Adrenal gland (tissue), 12 donors: ENCODE data around the gene C6orf52. TPM values are rescaled to one million over a fixed set of nuclear protein-coding genes. Genes with fewer than 3 reads are reported as not detected.

ENCODE experiments used
- DNase-seq, 7 donors: peaks; one replicate each; pipeline ENCODE4 v3.0.0-alpha.2; 2019 to 2020
- H3K27ac ChIP-seq, 5 donors: fragments of 200-600 bp; sonication (generic) in 4 of 5; 1 replicate in 3 of 5; 2 replicates in 2 of 5; pipeline versions ENCODE4 v1.5.1 to v1.8.0; 2016 to 2020; ENCODE audit warnings: mild to moderate bottlenecking in 1 of 5
- H3K27me3 ChIP-seq: fragments of 200-600 bp; 2 replicates; pipeline ENCODE4 v1.8.0; 2021
- H3K36me3 ChIP-seq, 2 donors: fragments of 200-600 bp; replicated peaks in 1 of 2; 1 replicate in 1 of 2; 2 replicates in 1 of 2; pipeline versions ENCODE4 v1.5.1 to v1.8.0; 2018 to 2022
- H3K4me1 ChIP-seq, 2 donors: fragments of 200-600 bp; replicated peaks in 1 of 2; 1 replicate in 1 of 2; 2 replicates in 1 of 2; pipeline versions ENCODE4 v1.5.1 to v1.8.0; 2018 to 2021
- H3K4me3 ChIP-seq, 4 donors: fragments of 200-600 bp; sonication (generic) in 3 of 4; one replicate each; pipeline ENCODE4 v1.5.1; 2016 to 2018
- H3K9me3 ChIP-seq, 3 donors: fragments of 200-600 bp; sonication (generic) in 1 of 3; replicated peaks in 1 of 3; 1 replicate in 2 of 3; 2 replicates in 1 of 3; pipeline versions ENCODE4 v1.5.1 to v1.8.0; 2016 to 2021
- CTCF ChIP-seq, 6 experiments: fragments of 450-650 bp in 4 of 6; fragments of 200-600 bp in 2 of 6; sonication (generic) in 1 of 6; IDR thresholded peaks; 1 replicate in 5 of 6; 2 replicates in 1 of 6; pipeline versions ENCODE4 v1.5.1 to v1.8.0; 2016 to 2021; ENCODE audit warnings: antibody characterized with exemption in 6 of 6, mild to moderate bottlenecking in 2 of 6, moderate library complexity in 1 of 6
- POLR2A ChIP-seq, 2 donors: fragments of 450-650 bp; IDR thresholded peaks; one replicate each; pipeline ENCODE4 v1.6.1; 2017; ENCODE audit warnings: antibody characterized with exemption in 2 of 2, mild to moderate bottlenecking in 2 of 2, moderate library complexity in 1 of 2
- WGBS, 4 donors: extraction: QIAGEN DNeasy Blood & Tissue Kit in 2 of 4; methylation state at CpG; one replicate each; pipeline versions ENCODE4 v1.1.5 to v1.1.7; 2013 to 2017; 5-methylcytosine and 5-hydroxymethylcytosine counted together
- intact Hi-C, 2 donors: fragments of 100-400 bp; cut with DNase I; formaldehyde crosslinking; loops; one replicate each; pipeline versions ENCODE4 v1.14.1 to v1.15.0; 2022 to 2023
- polyA plus RNA-seq, 3 donors: library from polyadenylated mRNA; stranded (reverse); fragments of 200-250 nt in 2 of 3; fragments of 350-450 nt in 1 of 3; fragmentation: Illumina TruSeq in 1 of 3; extraction: RNeasy Lipid Tissue Mini Kit (QIAGEN cat#74804) in 1 of 3; gene quantifications; one replicate each; pipeline ENCODE4 v1.2.3, GENCODE V29; 2013 to 2014
- total RNA-seq, 9 donors: library from RNA; depleted of rRNA in 4 of 9; stranded (reverse); fragments of >200 nt in 4 of 9; fragments of 120-200 nt in 1 of 9; fragmentation: NEBNext Ultra II Directional in 1 of 9; extraction: Animal tissue kit (Norgen Biotek cat#: 25700) in 1 of 9; gene quantifications; one replicate each; pipeline versions ENCODE4 v1.1.0 to v1.2.4, GENCODE V29; 2013 to 2023
- donor health status: healthy with polysubstance abuse.
- donor health status: Bipolar disorder and iron deficiency.
- donor health status: DM: yes; HTN: yes; CAD: no.
- donor health status: DM: no; HTN: no; CAD: no.
- donor health status: DM: no; HTN: no; CAD: no.
- donor health status: DM: yes; HTN: yes; CAD: no.

Gene C6orf52
- total and polyA plus RNA-seq, 12 donors: 0.96 to 5.5 (median 2.8) TPM; not detected in 3

DNA sequence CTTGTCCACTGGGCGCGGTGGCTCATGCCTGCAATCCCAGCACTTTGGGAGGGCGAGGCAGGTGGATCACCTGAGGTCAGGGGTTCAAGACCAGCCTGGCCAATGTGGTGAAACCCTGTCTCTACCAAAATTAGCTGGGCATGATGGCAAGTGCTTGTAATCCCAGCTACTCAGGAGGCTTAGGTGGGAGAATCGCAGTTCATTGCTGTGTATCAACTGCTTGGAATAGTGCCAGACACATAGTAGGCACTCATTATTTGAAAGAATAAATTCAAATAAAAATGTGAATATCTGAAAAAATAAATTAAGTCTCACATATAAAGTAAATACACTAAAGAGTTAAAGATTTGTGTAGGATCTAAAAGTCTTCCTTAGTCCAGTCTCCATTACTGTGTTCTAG, 2.2 kb upstream of the C6orf52 start:
- WGBS, 4 donors: 97 to 98% (median 98%) methylated on average over 2 to 4 of the region's 4 CpGs
- Histone ChIP-seq H3K4me3 (no peak overlapping the region), H3K9me3 (no peaks in the 10 kb centered on the region), H3K36me3 (peaks cover 0 to 21% of the 10 kb centered on the region in 2 donors), H3K27ac (no peak overlapping the region), H3K4me1 (peaks cover 18 to 25% of the 10 kb centered on the region in 2 donors), H3K27me3 (no peaks in the 10 kb centered on the region)
- intact Hi-C loops: loop anchor here in 1 of 2 donors (10.0 kb wide), 2 partner anchors 48 to 108 kb away; partner anchors contain the start of gene TMEM14B
- DNase-seq: no peak
- TF ChIP-seq CTCF (IDR thresholded peaks at IDR 0.05): no peak
- TF ChIP-seq POLR2A (IDR thresholded peaks at IDR 0.05): no peak

- Histone ChIP-seq H3K9me3 (no peaks in the 10 kb centered on the region), H3K4me3 (peak overlapping the region; percentile 28 to 79 (median 72)), H3K27me3 (no peaks in the 10 kb centered on the region), H3K27ac (peak overlapping the region; percentile 80 to 98 (median 94)), H3K4me1 (peaks cover 18 to 25% of the 10 kb centered on the region in 2 donors), H3K36me3 (peaks cover 0 to 21% of the 10 kb centered on the region in 2 donors)
- no peak for TF ChIP-seq POLR2A (IDR thresholded peaks at IDR 0.05)
- 0 to 2% (median 1%) methylated on average over 17 of the region's 17 CpGs for WGBS, 4 donors
- no peak for DNase-seq
- intact Hi-C loops: loop anchor here in 1 of 2 donors (10.0 kb wide), 2 partner anchors 50 to 110 kb away; partner anchors contain the start of gene TMEM14B
Observed at GRCh38 chr6:10695086-10695657, 756 bp upstream of the C6orf52 start.

GRCh38 chr6:10692965-10693538, 1.4 kb downstream of the C6orf52 start:
- H3K9me3 ChIP-seq: no peaks in the 10 kb centered on the region
- no peak overlapping the region for H3K27ac ChIP-seq
- DNase-seq: no peak
- TF ChIP-seq CTCF (IDR thresholded peaks at IDR 0.05) (no peak), POLR2A (IDR thresholded peaks at IDR 0.05) (no peak)
- intact Hi-C loops: loop anchor here in 1 of 2 donors (10.0 kb wide), 2 partner anchors 52 to 112 kb away; partner anchors contain the start of gene TMEM14B
- peaks cover 0 to 4% of the 10 kb centered on the region in 2 donors for H3K36me3 ChIP-seq
- peak overlapping the region in 2 of 4 donors; percentile 68 to 77 for H3K4me3 ChIP-seq
- peaks cover 18 to 25% of the 10 kb centered on the region in 2 donors for H3K4me1 ChIP-seq
- H3K27me3 ChIP-seq: no peaks in the 10 kb centered on the region
- WGBS, 4 donors: 92 to 96% (median 95%) methylated on average over 8 of the region's 8 CpGs

DNA sequence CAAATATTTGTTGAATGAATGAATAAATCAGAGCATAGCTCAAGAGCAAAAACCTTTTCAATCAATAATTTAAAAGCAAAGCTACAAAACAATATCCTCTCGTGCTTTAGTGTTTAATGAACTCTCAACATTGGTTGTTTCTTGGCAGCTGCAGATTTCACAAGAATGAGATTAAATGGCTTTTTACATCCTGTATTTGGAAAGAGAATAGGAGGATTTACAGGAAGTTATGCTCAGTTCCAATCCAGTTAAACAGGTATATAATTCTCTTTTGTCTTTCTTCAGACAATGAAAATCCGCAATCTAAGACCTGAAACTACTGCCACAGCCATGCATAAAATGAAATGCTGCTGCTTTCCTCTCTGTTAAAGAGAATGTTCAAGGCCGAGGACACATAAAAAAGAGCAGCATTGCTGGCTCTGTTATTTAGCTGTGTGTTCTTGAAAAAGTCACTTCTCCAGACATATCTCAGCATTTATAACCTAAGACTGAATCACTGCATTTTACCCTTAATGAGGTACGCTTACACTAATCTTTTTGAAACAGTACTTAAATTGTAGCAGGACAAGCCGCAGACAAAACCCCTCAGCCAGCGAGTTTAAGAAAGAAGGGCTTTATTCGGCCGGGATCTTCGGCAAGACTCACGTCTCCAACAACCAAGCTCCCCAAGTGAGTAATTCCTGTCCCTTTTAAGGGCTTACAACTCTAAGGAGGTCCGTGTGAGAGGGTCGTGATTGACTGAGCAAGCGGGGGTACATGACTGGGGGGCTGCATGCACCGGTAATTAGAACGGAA, 3.6 kb downstream of the C6orf52 start:
- 43 to 58% (median 51%) methylated on average over 15 of the region's 15 CpGs for WGBS, 4 donors
- intact Hi-C loops: loop anchor here in 1 of 2 donors (10.0 kb wide), 2 partner anchors 54 to 114 kb away; partner anchors contain the start of gene TMEM14B
- peaks cover 13 to 17% of the 10 kb centered on the region in 2 donors for H3K4me1 ChIP-seq
- no peaks in the 10 kb centered on the region for H3K9me3 ChIP-seq
- H3K27me3 ChIP-seq: no peaks in the 10 kb centered on the region
- H3K4me3 ChIP-seq: peak overlapping the region in 1 of 4 donors; percentile 13
- H3K27ac ChIP-seq: peak overlapping the region in 2 of 5 donors; percentile 24 to 29
- H3K36me3 ChIP-seq: no peaks in the 10 kb centered on the region
- no peak for DNase-seq
- TF ChIP-seq CTCF (IDR thresholded peaks at IDR 0.05) (no peak), POLR2A (IDR thresholded peaks at IDR 0.05) (peak in 1 of 2 donors; percentile 13)
